ENCODE measurements around the gene VTN.
A peak's percentile ranks its signal among the peaks of the same experiment; 100 is the strongest.

The VTN gene

GRCh38 chr17:28370035-28370743 lies at the start of gene VTN:
Gene VTN, minus strand, starts transcription at chr17:28370307. Its CDS starts 104 bp downstream, at chr17:28370203.
- in situ Hi-C loops (cut with MboI; ENCODE audit: low sequenced_read_pairs) = no loop called here
- Histone ChIP-seq H3K4me1 (no peaks in the 10 kb centered on the region; the same call in 1 of the 2 replicates), H3K9me3 (no peaks in the 10 kb centered on the region), H3K4me3 (peak within 1 kb of the TSS; percentile 45), H3K36me3 (replicated peaks) (no peaks in the 10 kb centered on the region), H3K27me3 (ENCODE audit: low read depth) (no peaks in the 10 kb centered on the region)
- peak in 1 of 2 experiments; percentile 33 for DNase-seq (ENCODE audit: low spot score in 2 of 2)

- peak; percentile 79 for DNase-seq (ENCODE audit: low spot score in 2 of 2)
- Histone ChIP-seq H3K4me3 (no peak overlapping the region), H3K9me3 (no peaks in the 10 kb centered on the region), H3K36me3 (replicated peaks) (no peaks in the 10 kb centered on the region), H3K27me3 (ENCODE audit: low read depth) (no peaks in the 10 kb centered on the region), H3K4me1 (peaks cover 5% of the 10 kb centered on the region)
- in situ Hi-C loops (cut with MboI; ENCODE audit: low sequenced_read_pairs) = loop anchor here (25.0 kb wide), 1 partner anchor 380 kb away; the partner anchor contains the start of gene NLK
Measured at GRCh38 chr17:28416703-28417311, 46.7 kb upstream of the VTN start.

GRCh38 chr17:28415886-28416285 lies 45.8 kb upstream of the VTN start:
- Histone ChIP-seq H3K4me1 (peaks cover 7% of the 10 kb centered on the region), H3K9me3 (no peaks in the 10 kb centered on the region), H3K4me3 (no peak overlapping the region), H3K36me3 (replicated peaks) (no peaks in the 10 kb centered on the region), H3K27me3 (ENCODE audit: low read depth) (no peaks in the 10 kb centered on the region)
- in situ Hi-C loops (cut with MboI; ENCODE audit: low sequenced_read_pairs) = loop anchor here (25.0 kb wide), 1 partner anchor 379 kb away; the partner anchor contains the start of gene NLK
- no peak for DNase-seq (ENCODE audit: low spot score in 2 of 2)

- no peaks in the 10 kb centered on the region for H3K27me3 ChIP-seq (ENCODE audit: low read depth)
- no peak overlapping the region for H3K4me3 ChIP-seq
- in situ Hi-C loops (cut with MboI; ENCODE audit: low sequenced_read_pairs) = loop anchor here (25.0 kb wide), 1 partner anchor 377 kb away; the partner anchor contains the start of gene NLK
- H3K36me3 ChIP-seq (replicated peaks) = no peaks in the 10 kb centered on the region
- DNase-seq (ENCODE audit: low spot score in 2 of 2) = no peak
- H3K9me3 ChIP-seq = no peaks in the 10 kb centered on the region
- peaks cover 7% of the 10 kb centered on the region for H3K4me1 ChIP-seq
Measured at GRCh38 chr17:28413804-28414203, 43.7 kb upstream of the VTN start.

- Histone ChIP-seq H3K9me3 (no peaks in the 10 kb centered on the region), H3K27me3 (ENCODE audit: low read depth) (no peaks in the 10 kb centered on the region), H3K36me3 (replicated peaks) (no peaks in the 10 kb centered on the region), H3K4me1 (peaks cover 15% of the 10 kb centered on the region), H3K4me3 (no peak overlapping the region)
- in situ Hi-C loops (cut with MboI; ENCODE audit: low sequenced_read_pairs) = loop anchor here (25.0 kb wide), 1 partner anchor 375 kb away; the partner anchor contains the start of gene NLK
- DNase-seq (ENCODE audit: low spot score in 2 of 2) = peak; percentile 45 to 77
Measured at GRCh38 chr17:28412099-28412498, 42.0 kb upstream of the VTN start.

- Histone ChIP-seq H3K4me1 (peaks cover 28% of the 10 kb centered on the region), H3K36me3 (replicated peaks) (no peaks in the 10 kb centered on the region; the same call in 1 of the 2 replicates), H3K4me3 (no peak overlapping the region), H3K27me3 (ENCODE audit: low read depth) (no peaks in the 10 kb centered on the region), H3K9me3 (no peaks in the 10 kb centered on the region)
- in situ Hi-C loops (cut with MboI; ENCODE audit: low sequenced_read_pairs) = loop anchor here (25.0 kb wide), 1 partner anchor 371 kb away; the partner anchor contains the start of gene NLK
- peak in 1 of 2 experiments; percentile 41 for DNase-seq (ENCODE audit: low spot score in 2 of 2)
Measured at GRCh38 chr17:28407974-28408306, 37.8 kb upstream of the VTN start.

- H3K36me3 ChIP-seq (replicated peaks) = no peaks in the 10 kb centered on the region; the same call in 1 of the 2 replicates
- peak in 1 of 2 experiments; percentile 41 for DNase-seq (ENCODE audit: low spot score in 2 of 2)
- H3K9me3 ChIP-seq = no peaks in the 10 kb centered on the region
- H3K27me3 ChIP-seq (ENCODE audit: low read depth) = no peaks in the 10 kb centered on the region
- H3K4me3 ChIP-seq = no peak overlapping the region
- in situ Hi-C loops (cut with MboI; ENCODE audit: low sequenced_read_pairs) = loop anchor here (25.0 kb wide), 1 partner anchor 370 kb away; the partner anchor contains the start of gene NLK
- peaks cover 27% of the 10 kb centered on the region for H3K4me1 ChIP-seq
Measured at GRCh38 chr17:28407130-28407973, 37.2 kb upstream of the VTN start.

- in situ Hi-C loops (cut with MboI; ENCODE audit: low sequenced_read_pairs) = loop anchor here (25.0 kb wide), 1 partner anchor 369 kb away; the partner anchor contains the start of gene NLK
- Histone ChIP-seq H3K27me3 (ENCODE audit: low read depth) (no peaks in the 10 kb centered on the region), H3K36me3 (replicated peaks) (no peaks in the 10 kb centered on the region; the same call in none of the 2 replicates), H3K9me3 (no peaks in the 10 kb centered on the region), H3K4me1 (peaks cover 21% of the 10 kb centered on the region), H3K4me3 (peak overlapping the region; percentile 69)
- DNase-seq (ENCODE audit: low spot score in 2 of 2) = no peak
Measured at GRCh38 chr17:28406473-28406814, 36.3 kb upstream of the VTN start.

- H3K36me3 ChIP-seq (replicated peaks) = peaks cover 4% of the 10 kb centered on the region
- in situ Hi-C loops (cut with MboI; ENCODE audit: low sequenced_read_pairs) = loop anchor here (25.0 kb wide), 1 partner anchor 369 kb away; the partner anchor contains the start of gene NLK
- peak; percentile 71 to 92 for DNase-seq (ENCODE audit: low spot score in 2 of 2)
- peaks cover 21% of the 10 kb centered on the region for H3K4me1 ChIP-seq
- no peaks in the 10 kb centered on the region for H3K27me3 ChIP-seq (ENCODE audit: low read depth)
- no peaks in the 10 kb centered on the region for H3K9me3 ChIP-seq
- H3K4me3 ChIP-seq = peak within 1 kb of the TSS; percentile 69
Measured at GRCh38 chr17:28405632-28406472, 35.7 kb upstream of the VTN start, which contains the start of gene SLC46A1. Gene SLC46A1, minus strand, starts transcription at chr17:28406212. Its CDS starts 98 bp downstream, at chr17:28406114.

GRCh38 chr17:28404812-28405570 lies 34.9 kb upstream of the VTN start:
- H3K27me3 ChIP-seq (ENCODE audit: low read depth) = no peaks in the 10 kb centered on the region
- in situ Hi-C loops (cut with MboI; ENCODE audit: low sequenced_read_pairs) = loop anchor here (25.0 kb wide), 1 partner anchor 368 kb away; the partner anchor contains the start of gene NLK
- DNase-seq (ENCODE audit: low spot score in 2 of 2) = no peak
- H3K36me3 ChIP-seq (replicated peaks) = peaks cover 7% of the 10 kb centered on the region
- peaks cover 21% of the 10 kb centered on the region for H3K4me1 ChIP-seq
- H3K9me3 ChIP-seq = no peaks in the 10 kb centered on the region
- H3K4me3 ChIP-seq = peak overlapping the region; percentile 69

GRCh38 chr17:28404461-28404811 lies 34.3 kb upstream of the VTN start:
- Histone ChIP-seq H3K9me3 (no peaks in the 10 kb centered on the region), H3K4me3 (no peak overlapping the region), H3K36me3 (replicated peaks) (peaks cover 7% of the 10 kb centered on the region), H3K4me1 (peaks cover 21% of the 10 kb centered on the region), H3K27me3 (ENCODE audit: low read depth) (no peaks in the 10 kb centered on the region)
- in situ Hi-C loops (cut with MboI; ENCODE audit: low sequenced_read_pairs) = loop anchor here (25.0 kb wide), 1 partner anchor 367 kb away; the partner anchor contains the start of gene NLK
- DNase-seq (ENCODE audit: low spot score in 2 of 2) = no peak

- Histone ChIP-seq H3K4me1 (peaks cover 21% of the 10 kb centered on the region), H3K9me3 (no peaks in the 10 kb centered on the region), H3K27me3 (ENCODE audit: low read depth) (no peaks in the 10 kb centered on the region), H3K4me3 (no peak overlapping the region), H3K36me3 (replicated peaks) (peaks cover 9% of the 10 kb centered on the region)
- no peak for DNase-seq (ENCODE audit: low spot score in 2 of 2)
- in situ Hi-C loops (cut with MboI; ENCODE audit: low sequenced_read_pairs) = loop anchor here (25.0 kb wide), 1 partner anchor 367 kb away; the partner anchor contains the start of gene NLK
Measured at GRCh38 chr17:28404007-28404406, 33.9 kb upstream of the VTN start.
